HG03139 (cell line): Measurements from ENCODE around the gene WDR26.
A peak's percentile ranks its signal among the peaks of the same experiment; 100 is the strongest.
"Not testable (repeated sequence)": the region's sequence is repeated elsewhere in the genome, so short reads cannot be mapped to it uniquely, and the experiment has no call there.

Experiments
- ATAC-seq: cut with Tn5 transposase; IDR thresholded peaks from one replicate; pipeline ENCODE4 v1.9.1; 2021; ENCODE audit not compliant: unreplicated experiment

The WDR26 gene

GRCh38 chr1:224434691-224435317 is at the start of gene WDR26:
WDR26 (minus strand) TSS chr1:224434797.
- ATAC-seq = peak; percentile 88

GRCh38 chr1:224483206-224483605 is 48.6 kb upstream of the WDR26 start:
- ATAC-seq = not testable (repeated sequence)

GRCh38 chr1:224482619-224483018 is 48.0 kb upstream of the WDR26 start:
- no peak for ATAC-seq

- no peak for ATAC-seq
Observed at GRCh38 chr1:224481601-224482000, 47.0 kb upstream of the WDR26 start.

- not testable (repeated sequence) for ATAC-seq
Observed at GRCh38 chr1:224480888-224481459, 46.4 kb upstream of the WDR26 start.

GRCh38 chr1:224480200-224480599 is 45.6 kb upstream of the WDR26 start:
- ATAC-seq = not testable (repeated sequence)

GRCh38 chr1:224472806-224473205 is 38.2 kb upstream of the WDR26 start:
- ATAC-seq = no peak

- ATAC-seq = no peak
Observed at GRCh38 chr1:224466154-224466553, 31.6 kb upstream of the WDR26 start.

GRCh38 chr1:224459966-224460365 is 25.4 kb upstream of the WDR26 start:
- no peak for ATAC-seq

- no peak for ATAC-seq
Observed at GRCh38 chr1:224458996-224459395, 24.4 kb upstream of the WDR26 start.

- no peak for ATAC-seq
Observed at GRCh38 chr1:224458296-224458695, 23.7 kb upstream of the WDR26 start.

GRCh38 chr1:224457782-224458144 is 23.2 kb upstream of the WDR26 start:
- no peak for ATAC-seq

- no peak for ATAC-seq
Observed at GRCh38 chr1:224456637-224456953, 22.0 kb upstream of the WDR26 start.

GRCh38 chr1:224454402-224455055 is 19.9 kb upstream of the WDR26 start:
- ATAC-seq = no peak

GRCh38 chr1:224450561-224451350 is 16.2 kb upstream of the WDR26 start:
- no peak for ATAC-seq

- no peak for ATAC-seq
Observed at GRCh38 chr1:224450159-224450558, 15.6 kb upstream of the WDR26 start.

GRCh38 chr1:224448453-224449017 is 13.9 kb upstream of the WDR26 start:
- no peak for ATAC-seq

- no peak for ATAC-seq
Observed at GRCh38 chr1:224447971-224448370, 13.4 kb upstream of the WDR26 start.

- no peak for ATAC-seq
Observed at GRCh38 chr1:224447251-224447650, 12.7 kb upstream of the WDR26 start.

- no peak for ATAC-seq
Observed at GRCh38 chr1:224438989-224439388, 4.4 kb upstream of the WDR26 start.

- no peak for ATAC-seq
Observed at GRCh38 chr1:224435999-224436398, 1.4 kb upstream of the WDR26 start.
